GM18511 (cell line): Measurements from ENCODE around the gene DYRK1B.

Experiments used
- ATAC-seq: cut with Tn5 transposase; IDR thresholded peaks from one replicate; pipeline ENCODE4 v1.9.1; 2021; ENCODE audit warnings: mild to moderate bottlenecking, moderate library complexity; ENCODE audit not compliant: unreplicated experiment

DYRK1B gene

GRCh38 chr19:39864118-39864517, 30.2 kb upstream of the DYRK1B start:
- ATAC-seq: no peak

GRCh38 chr19:39858541-39858940, 24.6 kb upstream of the DYRK1B start:
- no peak for ATAC-seq

- ATAC-seq: no peak
Measured at GRCh38 chr19:39852882-39853281, 18.9 kb upstream of the DYRK1B start.

GRCh38 chr19:39850892-39851291, 16.9 kb upstream of the DYRK1B start:
- ATAC-seq: no peak

GRCh38 chr19:39848392-39848791, 14.4 kb upstream of the DYRK1B start:
- no peak for ATAC-seq

GRCh38 chr19:39847525-39847924, 13.6 kb upstream of the DYRK1B start:
- ATAC-seq: no peak

- ATAC-seq: no peak
Measured at GRCh38 chr19:39846678-39847486, 12.9 kb upstream of the DYRK1B start.

- peak; percentile 90 for ATAC-seq
Measured at GRCh38 chr19:39845933-39846677, 12.1 kb upstream of the DYRK1B start, which contains the start of gene FBL. Gene FBL, minus strand, starts transcription at chr19:39846379. Its CDS starts 79 bp downstream, at chr19:39846300.

GRCh38 chr19:39845584-39845932, 11.6 kb upstream of the DYRK1B start:
- no peak for ATAC-seq

GRCh38 chr19:39845172-39845571, 11.2 kb upstream of the DYRK1B start:
- ATAC-seq: no peak

- no peak for ATAC-seq
Measured at GRCh38 chr19:39843919-39844793, 10.2 kb upstream of the DYRK1B start.

- no peak for ATAC-seq
Measured at GRCh38 chr19:39842693-39843435, 8.9 kb upstream of the DYRK1B start.

- ATAC-seq: no peak
Measured at GRCh38 chr19:39841041-39841440, 7.1 kb upstream of the DYRK1B start.

GRCh38 chr19:39840492-39840891, 6.5 kb upstream of the DYRK1B start:
- ATAC-seq: no peak

GRCh38 chr19:39839678-39840327, 5.8 kb upstream of the DYRK1B start:
- ATAC-seq: no peak

GRCh38 chr19:39838569-39838968, 4.6 kb upstream of the DYRK1B start:
- ATAC-seq: no peak

GRCh38 chr19:39837978-39838377, 4.0 kb upstream of the DYRK1B start:
- ATAC-seq: no peak

- ATAC-seq: no peak
Measured at GRCh38 chr19:39834287-39834841, 402 bp upstream of the DYRK1B start.

- ATAC-seq: no peak
Measured at GRCh38 chr19:39833160-39833463, 850 bp downstream of the DYRK1B start.
